ENCODE results near the gene FERMT1. TPM values are rescaled to one million over a fixed set of nuclear protein-coding genes. Genes with fewer than 3 reads are reported as not detected.
A peak's percentile ranks its signal among the peaks of the same experiment; 100 is the strongest.

Gene FERMT1
- 10 to 100 TPM in 1 of 12 donors, 1 to 10 TPM in 3, under 1 TPM in 7, not detected in 1; 0.21 to 12.5 (median 0.53) TPM for polyA plus RNA-seq (ENCODE audit: insufficient read length in 12 of 12)
- long read RNA-seq, donor 1 = 0 reads
- long read RNA-seq, donor 2 = 0 reads
- long read RNA-seq, donor 3 = 0 reads
- long read RNA-seq, donor 4 = 0 reads
- long read RNA-seq, donor 5 = 0 reads
- long read RNA-seq, donor 6 = 0 reads
- long read RNA-seq, donor 7 = 0 reads
- long read RNA-seq, donor 8 = 0 reads
- long read RNA-seq, donor 9 = 0 reads
- long read RNA-seq, donor 10 = 0 reads
- long read RNA-seq, donor 11 = 0 reads

DNA sequence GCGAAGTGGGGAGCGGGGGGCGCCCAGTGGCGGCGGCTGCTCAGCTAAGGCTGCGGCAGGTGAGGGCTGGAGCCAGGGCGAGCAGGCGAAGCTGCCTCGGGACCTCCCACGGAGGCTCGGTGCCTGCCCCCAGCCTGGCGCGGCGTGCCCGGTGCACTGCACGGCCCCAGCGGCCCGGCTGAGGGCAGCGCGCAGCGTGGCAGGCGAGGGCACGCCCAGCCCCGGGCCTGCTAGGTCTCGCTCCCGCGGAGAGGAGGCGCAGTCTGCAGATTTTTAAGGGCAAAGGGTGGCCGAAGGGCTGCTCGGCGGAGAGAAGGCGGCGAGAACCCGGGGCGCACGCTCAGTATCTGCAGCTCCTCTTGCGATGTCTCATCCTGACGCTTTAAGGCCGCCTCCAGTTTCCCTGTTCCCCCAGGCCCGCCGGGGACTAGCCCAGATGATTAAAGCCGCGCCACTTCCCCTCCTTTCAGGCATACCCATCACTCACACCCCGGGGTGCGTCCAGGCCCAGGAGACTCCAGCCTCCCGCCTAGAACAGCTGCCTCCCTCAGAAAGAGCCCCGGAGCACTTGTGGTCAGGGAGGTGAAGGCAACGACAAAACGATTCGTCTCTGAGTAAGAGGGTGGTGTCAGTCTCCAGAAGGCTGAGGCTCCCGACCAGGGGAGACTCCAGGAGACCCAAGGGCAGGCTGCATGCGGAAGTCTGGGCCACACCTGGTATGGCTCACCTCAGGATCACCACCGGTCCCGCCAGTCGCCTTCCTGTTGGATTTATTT lies at the start of gene FERMT1:
Gene FERMT1, minus strand, starts transcription at position 158 of the 776 bp plus-strand sequence. CDS start 3,476 bp downstream, outside the sequence.
- DNase-seq = no peak

DNA sequence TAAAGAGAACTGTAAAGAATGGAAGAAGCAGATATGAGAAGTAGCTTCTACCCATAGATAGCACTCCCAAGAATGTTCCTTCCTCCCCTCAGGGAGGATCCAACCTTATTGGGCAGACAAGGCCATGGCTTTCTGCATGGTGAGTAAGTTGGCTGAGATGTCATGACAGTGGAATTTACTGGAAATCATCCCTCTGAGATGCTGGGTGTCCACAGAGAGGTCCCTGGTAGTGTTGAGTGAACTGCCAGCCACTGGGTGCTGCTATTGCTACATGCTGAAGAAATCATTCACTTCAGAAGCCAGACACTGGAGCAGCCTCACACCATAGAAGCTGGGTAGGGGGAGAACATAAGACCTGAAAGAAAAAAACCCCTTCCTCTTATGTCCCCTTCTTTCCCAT lies 46.4 kb upstream of the FERMT1 start:
- no peak for DNase-seq

DNA sequence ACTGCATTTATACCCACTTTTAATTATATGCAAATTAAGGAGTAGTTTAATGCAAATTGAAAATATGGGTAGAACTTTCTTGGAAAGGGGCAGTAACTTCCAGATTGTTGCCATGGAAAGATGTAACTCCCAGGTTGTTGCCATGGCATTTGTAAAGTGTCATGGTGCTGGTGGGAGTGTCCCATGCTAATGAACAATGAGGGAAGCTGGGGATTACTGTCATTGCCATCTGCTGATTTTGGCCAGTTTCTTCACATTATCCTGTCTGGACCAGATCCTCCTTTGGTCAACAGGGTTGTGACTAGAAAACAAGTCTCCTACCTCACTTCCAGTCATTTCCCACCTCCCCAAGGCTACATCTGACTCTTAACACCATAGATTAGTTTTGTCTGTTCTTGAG lies 45.4 kb upstream of the FERMT1 start:
- DNase-seq = no peak

GRCh38 chr20:6165346-6165745 lies 42.5 kb upstream of the FERMT1 start:
- no peak for DNase-seq

DNA sequence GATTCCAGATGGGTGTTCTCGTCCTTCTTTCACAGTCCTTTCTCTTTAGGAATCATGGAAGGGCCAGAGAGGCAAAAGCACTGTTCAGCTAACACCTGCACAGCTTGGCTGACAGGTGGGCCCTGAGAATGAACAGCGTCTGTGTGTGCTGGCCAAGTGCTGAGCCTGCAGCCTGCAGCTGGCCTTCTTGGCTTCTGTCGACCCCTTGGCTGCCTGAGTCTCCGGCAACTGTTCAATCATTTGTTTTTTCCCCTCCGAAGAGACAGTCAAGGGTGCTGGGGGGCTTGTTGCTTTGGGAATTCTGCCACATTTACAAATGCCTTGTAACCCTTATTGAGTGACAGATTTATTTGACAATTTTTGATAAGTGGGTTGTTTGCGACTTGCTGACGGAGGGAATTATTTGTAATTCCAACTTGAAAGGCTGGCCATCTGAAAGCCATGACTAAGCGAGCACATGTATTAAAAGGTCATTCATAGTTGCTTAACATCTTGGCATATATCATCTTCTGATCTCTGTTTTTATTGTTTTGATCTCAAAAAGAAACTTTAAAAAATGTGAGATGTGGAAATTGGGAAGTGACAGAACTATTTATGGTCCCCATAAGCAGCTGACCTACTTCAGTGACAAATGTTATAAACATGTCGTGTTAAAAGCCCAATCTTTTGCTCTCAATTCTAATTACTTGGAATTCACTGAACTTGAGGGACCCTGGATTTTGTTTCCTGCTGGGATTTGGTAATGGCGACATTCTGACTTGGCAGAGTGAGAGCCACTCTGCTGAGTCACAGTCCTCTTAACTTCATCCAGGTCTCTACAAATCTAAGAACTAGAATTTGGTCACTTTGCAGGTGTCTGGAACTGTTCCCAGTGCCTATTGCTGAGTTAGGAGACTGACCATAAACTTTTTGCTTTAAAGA lies 41.9 kb upstream of the FERMT1 start:
- peak; percentile 84 for DNase-seq

GRCh38 chr20:6160736-6161135 lies 37.9 kb upstream of the FERMT1 start:
- DNase-seq = no peak

DNA sequence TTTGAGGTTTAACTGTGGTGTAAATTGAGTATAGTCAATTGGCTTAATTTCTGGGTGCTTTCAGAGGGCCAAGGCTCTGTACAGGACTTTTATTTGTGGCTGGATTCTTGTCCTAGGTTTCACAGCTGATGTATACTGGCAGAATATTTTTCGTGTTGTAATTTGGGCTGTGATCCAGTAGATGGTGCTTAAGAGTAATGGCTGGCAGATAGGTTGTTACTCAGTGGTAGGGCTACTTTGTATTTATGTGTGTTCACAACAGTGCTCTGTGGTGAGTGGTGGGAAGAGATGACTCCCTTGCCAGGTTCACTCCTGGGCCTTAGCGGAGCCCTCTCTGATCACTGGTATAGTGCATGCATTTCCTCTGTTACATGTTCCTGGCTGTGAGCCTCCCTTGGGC lies 34.5 kb upstream of the FERMT1 start:
- no peak for DNase-seq

DNA sequence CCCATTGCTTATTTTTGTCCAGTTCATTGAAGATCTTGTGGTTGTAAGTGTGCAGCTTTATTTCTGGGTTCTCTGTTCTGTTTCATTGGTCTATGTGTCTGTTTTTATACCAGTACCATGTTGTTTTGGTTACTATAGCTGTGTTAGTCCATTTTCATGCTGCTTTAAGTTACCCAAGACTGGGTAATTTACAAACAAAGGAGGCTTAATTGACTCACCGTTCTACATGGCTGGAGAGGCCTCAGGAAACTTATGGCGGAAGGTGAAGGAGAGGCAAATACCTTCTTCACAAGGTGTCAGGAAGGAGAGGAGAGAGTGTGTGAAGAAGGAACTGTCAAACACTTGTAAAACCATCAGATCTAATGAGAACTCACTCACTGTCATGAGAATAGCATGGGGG lies 29.9 kb upstream of the FERMT1 start:
- DNase-seq = no peak

- no peak for DNase-seq
Measured at GRCh38 chr20:6148073-6148472, 25.2 kb upstream of the FERMT1 start.

DNA sequence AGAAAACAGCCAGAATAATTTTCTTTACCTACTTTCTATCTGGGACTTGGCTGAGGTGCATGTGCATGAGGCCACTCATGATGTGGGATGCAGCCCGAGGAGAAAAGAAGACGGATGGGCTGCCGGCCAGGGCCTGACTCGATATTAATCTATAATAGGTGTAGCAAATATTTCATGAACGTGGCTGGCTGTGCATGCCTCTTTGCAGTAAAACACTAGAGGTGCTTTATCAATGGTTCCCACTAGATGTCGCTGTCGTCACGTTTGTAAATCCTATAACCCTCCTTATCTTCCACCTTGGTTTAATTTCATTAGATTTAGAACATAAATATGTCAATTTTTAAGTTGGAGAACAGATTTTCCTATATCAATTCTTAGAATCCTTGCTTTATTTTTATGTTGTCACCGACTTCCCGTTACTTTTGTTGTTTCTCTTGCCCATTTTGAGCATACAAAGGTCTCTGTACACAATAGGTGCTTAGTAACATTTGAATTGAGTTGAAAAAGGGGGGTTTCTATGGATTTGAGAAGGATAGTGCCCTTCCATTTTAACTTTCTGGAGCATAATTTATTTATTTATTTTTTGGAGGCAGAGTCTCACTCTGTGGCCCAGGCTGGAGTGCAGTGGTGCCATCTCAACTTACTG lies 19.6 kb upstream of the FERMT1 start:
- peak; percentile 62 for DNase-seq

DNA sequence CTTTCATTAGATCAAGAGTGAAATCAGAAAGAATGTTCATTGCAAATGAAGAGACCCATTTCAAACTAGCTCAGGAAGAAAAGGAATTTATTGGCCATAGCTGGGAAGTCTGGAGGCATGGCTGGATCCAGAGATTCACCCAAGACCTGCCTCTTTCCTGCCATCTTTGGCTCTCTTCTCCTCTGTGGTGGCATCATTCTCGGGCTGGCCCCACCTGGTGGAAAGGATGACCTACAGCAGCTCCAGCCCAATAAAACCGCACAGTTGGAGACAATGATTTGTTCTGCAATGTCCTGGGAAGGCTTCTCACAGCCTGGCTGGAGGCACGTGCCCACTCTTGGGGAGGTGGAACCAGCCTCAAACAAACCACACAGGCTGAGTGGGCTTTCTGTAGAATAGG lies 18.1 kb upstream of the FERMT1 start:
- no peak for DNase-seq

GRCh38 chr20:6135347-6135746 lies 12.5 kb upstream of the FERMT1 start:
- no peak for DNase-seq

DNA sequence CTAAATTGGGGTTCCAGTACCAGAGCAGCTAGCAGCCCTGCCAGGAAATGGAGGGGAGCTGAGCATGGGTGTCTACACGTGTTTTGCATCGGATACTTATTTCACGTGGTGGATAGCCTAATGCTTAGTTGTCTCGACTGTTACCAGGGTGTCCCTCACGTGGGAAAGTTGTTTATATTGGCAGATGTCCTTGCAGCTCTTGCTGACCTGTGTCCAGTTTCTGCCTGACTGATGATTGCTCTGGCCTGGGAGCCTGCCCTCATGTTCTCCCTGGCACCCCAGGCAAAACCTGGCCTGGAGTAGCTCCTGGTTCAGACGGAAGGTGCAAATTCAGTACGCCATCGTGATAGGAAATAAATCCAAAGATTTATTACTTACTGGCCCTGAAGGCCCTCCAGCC lies 11.8 kb upstream of the FERMT1 start:
- DNase-seq = no peak

- no peak for DNase-seq
Measured at GRCh38 chr20:6130045-6130444, 7.2 kb upstream of the FERMT1 start.

- DNase-seq = no peak
Measured at GRCh38 chr20:6127825-6128224, 5.0 kb upstream of the FERMT1 start.

DNA sequence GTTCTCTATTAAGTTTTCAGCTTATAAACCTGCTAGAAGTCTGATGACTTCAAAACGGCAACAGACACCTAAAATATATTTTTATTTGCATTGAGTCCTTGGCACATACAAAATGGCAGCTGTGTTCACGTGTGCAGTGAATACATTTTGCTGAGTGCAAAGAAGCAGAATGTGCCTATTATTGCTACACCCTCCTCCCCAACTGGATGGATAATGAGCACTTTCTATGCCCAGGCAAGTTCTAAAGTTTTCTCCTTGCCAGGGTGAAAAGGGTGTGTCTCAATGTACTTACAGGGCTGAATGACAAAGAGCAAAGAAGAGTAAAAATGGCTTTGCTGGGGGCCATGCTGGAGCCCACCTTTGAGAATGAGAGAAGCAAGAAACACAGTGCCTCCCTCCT lies 4.0 kb upstream of the FERMT1 start:
- DNase-seq = no peak

DNA sequence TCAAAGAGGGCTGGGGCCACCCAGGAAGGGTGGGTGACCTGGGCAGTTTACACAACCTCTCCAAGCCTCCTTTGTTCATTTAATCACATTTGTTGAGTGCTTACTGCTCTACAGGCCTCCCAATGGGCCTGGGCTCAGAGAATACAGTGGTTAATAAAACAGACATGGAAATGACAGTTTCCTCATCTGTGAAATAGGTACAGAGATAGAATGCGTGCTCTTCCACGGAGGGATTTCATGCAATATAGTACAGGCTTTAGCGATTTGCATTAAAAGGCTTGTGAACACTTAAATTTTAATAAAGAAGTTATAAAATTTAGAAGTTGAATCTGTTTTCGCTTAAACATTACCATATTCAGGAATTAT lies 802 bp upstream of the FERMT1 start:
- no peak for DNase-seq

- DNase-seq = no peak
Measured at GRCh38 chr20:6122111-6122872, 538 bp downstream of the FERMT1 start.

- no peak for DNase-seq
Measured at GRCh38 chr20:6121504-6121903, 1.3 kb downstream of the FERMT1 start.

GRCh38 chr20:6120491-6120988 lies 2.3 kb downstream of the FERMT1 start:
- DNase-seq = no peak

GRCh38 chr20:6116758-6117157 lies 6.1 kb downstream of the FERMT1 start:
- DNase-seq = no peak

Measured in muscle of arm (tissue), 14 donors.